ENCODE results near the gene PLPPR1.

DNA sequence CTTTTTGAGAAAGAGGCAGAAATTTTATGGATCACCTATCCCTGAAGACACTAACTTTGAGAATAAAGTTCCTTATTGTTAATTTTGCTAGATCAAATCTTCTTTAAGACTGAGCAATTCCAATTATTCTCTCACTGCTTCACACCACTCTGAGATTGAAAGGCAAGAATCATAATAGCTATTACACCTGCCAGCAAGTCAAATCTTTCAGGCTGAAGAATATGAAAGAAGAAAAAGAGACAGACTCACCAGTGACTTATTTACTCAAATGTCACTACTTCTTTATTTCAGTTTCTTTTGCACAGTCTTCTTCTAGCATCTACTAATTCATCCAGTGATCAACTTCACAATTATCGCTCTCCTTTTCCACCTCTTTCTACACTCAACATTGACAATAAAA lies 35.9 kb upstream of the PLPPR1 start:
- TF ChIP-seq CSDC2 (CRISPR knock-in tag; IDR thresholded peaks at IDR 0.05) (no peak), ESRRG (CRISPR knock-in tag; IDR thresholded peaks at IDR 0.05) (no peak), ZFP3 (CRISPR knock-in tag; IDR thresholded peaks at IDR 0.05) (no peak), RARB (CRISPR knock-in tag; IDR thresholded peaks at IDR 0.05) (no peak), GLIS3 (CRISPR knock-in tag; IDR thresholded peaks at IDR 0.05) (no peak), BACH2 (CRISPR knock-in tag; IDR thresholded peaks at IDR 0.05; ENCODE audit: borderline replicate concordance) (no peak), ARNTL (CRISPR knock-in tag; IDR thresholded peaks at IDR 0.05; ENCODE audit: borderline replicate concordance, low read depth) (no peak), ZNF70 (CRISPR knock-in tag; IDR thresholded peaks at IDR 0.05) (no peak), SNAI2 (CRISPR knock-in tag; IDR thresholded peaks at IDR 0.05) (no peak), ZFP30 (CRISPR knock-in tag; IDR thresholded peaks at IDR 0.05) (no peak), OSR1 (CRISPR knock-in tag; IDR thresholded peaks at IDR 0.05) (no peak), TCF4 (CRISPR knock-in tag; IDR thresholded peaks at IDR 0.05; ENCODE audit: borderline replicate concordance) (no peak)
- TF ChIP-seq, protein P1, sequence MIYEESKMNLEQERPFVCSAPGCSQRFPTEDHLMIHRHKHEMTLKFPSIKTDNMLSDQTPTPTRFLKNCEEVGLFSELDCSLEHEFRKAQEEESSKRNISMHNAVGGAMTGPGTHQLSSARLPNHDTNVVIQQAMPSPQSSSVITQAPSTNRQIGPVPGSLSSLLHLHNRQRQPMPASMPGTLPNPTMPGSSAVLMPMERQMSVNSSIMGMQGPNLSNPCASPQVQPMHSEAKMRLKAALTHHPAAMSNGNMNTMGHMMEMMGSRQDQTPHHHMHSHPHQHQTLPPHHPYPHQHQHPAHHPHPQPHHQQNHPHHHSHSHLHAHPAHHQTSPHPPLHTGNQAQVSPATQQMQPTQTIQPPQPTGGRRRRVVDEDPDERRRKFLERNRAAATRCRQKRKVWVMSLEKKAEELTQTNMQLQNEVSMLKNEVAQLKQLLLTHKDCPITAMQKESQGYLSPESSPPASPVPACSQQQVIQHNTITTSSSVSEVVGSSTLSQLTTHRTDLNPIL (CRISPR knock-in tag; IDR thresholded peaks at IDR 0.05; ENCODE audit: low read depth), result no peak
- TF ChIP-seq, protein P2, sequence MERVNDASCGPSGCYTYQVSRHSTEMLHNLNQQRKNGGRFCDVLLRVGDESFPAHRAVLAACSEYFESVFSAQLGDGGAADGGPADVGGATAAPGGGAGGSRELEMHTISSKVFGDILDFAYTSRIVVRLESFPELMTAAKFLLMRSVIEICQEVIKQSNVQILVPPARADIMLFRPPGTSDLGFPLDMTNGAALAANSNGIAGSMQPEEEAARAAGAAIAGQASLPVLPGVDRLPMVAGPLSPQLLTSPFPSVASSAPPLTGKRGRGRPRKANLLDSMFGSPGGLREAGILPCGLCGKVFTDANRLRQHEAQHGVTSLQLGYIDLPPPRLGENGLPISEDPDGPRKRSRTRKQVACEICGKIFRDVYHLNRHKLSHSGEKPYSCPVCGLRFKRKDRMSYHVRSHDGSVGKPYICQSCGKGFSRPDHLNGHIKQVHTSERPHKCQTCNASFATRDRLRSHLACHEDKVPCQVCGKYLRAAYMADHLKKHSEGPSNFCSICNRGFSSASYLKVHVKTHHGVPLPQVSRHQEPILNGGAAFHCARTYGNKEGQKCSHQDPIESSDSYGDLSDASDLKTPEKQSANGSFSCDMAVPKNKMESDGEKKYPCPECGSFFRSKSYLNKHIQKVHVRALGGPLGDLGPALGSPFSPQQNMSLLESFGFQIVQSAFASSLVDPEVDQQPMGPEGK (CRISPR knock-in tag; IDR thresholded peaks at IDR 0.05; ENCODE audit: borderline replicate concordance), result no peak
